Airway epithelial cell (primary cell): ENCODE results near the gene EDA2R. TPM values are rescaled to one million over a fixed set of nuclear protein-coding genes. Genes with fewer than 3 reads are reported as not detected.

Experiments used
- total RNA-seq: library from RNA; depleted of rRNA; stranded (reverse); fragments of >200 nt; gene quantifications from 2 replicates; pipeline ENCODE4 v1.2.3, GENCODE V29; 2015

The EDA2R gene
- 0.60 and 1.7 TPM in 2 replicates for total RNA-seq

GRCh38 chrX:66638591-66639500 lies at the start of gene EDA2R:
Gene EDA2R (minus strand): TSS chrX:66639078. CDS start chrX:66616020, 23,058 bp downstream.

